Hepatocyte (in vitro differentiated cells): ENCODE results near the gene SMIM41. TPM values are rescaled to one million over a fixed set of nuclear protein-coding genes. Genes with fewer than 3 reads are reported as not detected.

Experiments used
- DNase-seq: peaks from one replicate; pipeline ENCODE4 v3.0.0-alpha.2; 2016; ENCODE audit warnings: low spot score
- H2AFZ ChIP-seq: fragments of 200-600 bp; sonication (generic); 2 replicates; pipeline ENCODE4 v1.6.0; 2016; ENCODE audit warnings: antibody characterized with exemption, mild to moderate bottlenecking
- H3K27ac ChIP-seq: fragments of 200-600 bp; sonication (generic); 2 replicates; pipeline ENCODE4 v1.5.1; 2016; ENCODE audit warnings: mild to moderate bottlenecking
- H3K27me3 ChIP-seq: fragments of 200-600 bp; sonication (generic); 2 replicates; pipeline ENCODE4 v1.6.1; 2016
- H3K36me3 ChIP-seq: fragments of 200-600 bp; sonication (generic); replicated peaks from 2 replicates; pipeline ENCODE4 v1.5.1; 2016; ENCODE audit warnings: low read depth; ENCODE audit not compliant: insufficient read depth
- H3K4me1 ChIP-seq: fragments of 200-600 bp; sonication (generic); 2 replicates; pipeline ENCODE4 v1.5.1; 2016; ENCODE audit warnings: mild to moderate bottlenecking, moderate library complexity; ENCODE audit not compliant: insufficient read depth
- H3K4me2 ChIP-seq: fragments of 200-600 bp; sonication (generic); 2 replicates; pipeline ENCODE4 v1.6.0; 2016
- H3K4me3 ChIP-seq: fragments of 200-600 bp; sonication (generic); 2 replicates; pipeline ENCODE4 v1.5.1; 2016; ENCODE audit warnings: mild to moderate bottlenecking
- H3K79me2 ChIP-seq: fragments of 200-600 bp; sonication (generic); 2 replicates; pipeline ENCODE4 v1.6.0; 2017; ENCODE audit warnings: mild to moderate bottlenecking
- H3K9me2 ChIP-seq: fragments of 200-600 bp; sonication (generic); replicated peaks from 2 replicates; pipeline ENCODE4 v1.6.0; 2017; ENCODE audit warnings: mild to moderate bottlenecking; ENCODE audit not compliant: insufficient read depth
- H3K9me3 ChIP-seq: fragments of 200-600 bp; sonication (generic); 2 replicates; pipeline ENCODE4 v1.5.1; 2016; ENCODE audit warnings: low read depth, mild to moderate bottlenecking
- H4K20me1 ChIP-seq: fragments of 200-600 bp; sonication (generic); 2 replicates; pipeline ENCODE4 v1.6.0; 2016; ENCODE audit warnings: mild to moderate bottlenecking; ENCODE audit not compliant: insufficient read depth, poor library complexity, severe bottlenecking
- EZH2 ChIP-seq: fragments of 200-600 bp; sonication (generic); IDR thresholded peaks from 2 replicates; pipeline ENCODE4 v1.6.1; 2016; ENCODE audit warnings: antibody characterized with exemption, mild to moderate bottlenecking, borderline replicate concordance
- EZH2phosphoT487 ChIP-seq: fragments of 200-600 bp; sonication (generic); IDR thresholded peaks from one replicate; pipeline ENCODE4 v1.6.1; 2018; ENCODE audit warnings: antibody characterized with exemption, mild to moderate bottlenecking, low read depth, moderate library complexity; ENCODE audit not compliant: unreplicated experiment, severe bottlenecking
- WGBS: methylation state at CpG from one replicate; pipeline ENCODE4 v1.1.6; 2016; ENCODE audit warnings: low lambda C conversion rate; ENCODE audit errors: missing lambda C conversion rate; 5-methylcytosine and 5-hydroxymethylcytosine counted together
- polyA plus RNA-seq: library from polyadenylated mRNA; unstranded; fragments of >200 nt; fragmentation: Nextera tagmentation; extraction: Ambion mirVana; gene quantifications from 2 replicates; pipeline ENCODE4 v1.2.1, GENCODE V29; 2016
- total RNA-seq: library from RNA; depleted of rRNA; stranded (reverse); fragments of >200 nt; gene quantifications from 2 replicates; pipeline ENCODE4 v1.2.3, GENCODE V29; 2014
- TF ChIP-seq, protein P1 (sequence below): fragments of 200-600 bp; sonication (generic); IDR thresholded peaks from 2 replicates; pipeline ENCODE4 v1.5.1; 2016; ENCODE audit warnings: antibody characterized with exemption, mild to moderate bottlenecking; ENCODE audit not compliant: poor library complexity

The SMIM41 gene
- total and polyA plus RNA-seq, 2 experiments from 2014 or later = not detected

DNA sequence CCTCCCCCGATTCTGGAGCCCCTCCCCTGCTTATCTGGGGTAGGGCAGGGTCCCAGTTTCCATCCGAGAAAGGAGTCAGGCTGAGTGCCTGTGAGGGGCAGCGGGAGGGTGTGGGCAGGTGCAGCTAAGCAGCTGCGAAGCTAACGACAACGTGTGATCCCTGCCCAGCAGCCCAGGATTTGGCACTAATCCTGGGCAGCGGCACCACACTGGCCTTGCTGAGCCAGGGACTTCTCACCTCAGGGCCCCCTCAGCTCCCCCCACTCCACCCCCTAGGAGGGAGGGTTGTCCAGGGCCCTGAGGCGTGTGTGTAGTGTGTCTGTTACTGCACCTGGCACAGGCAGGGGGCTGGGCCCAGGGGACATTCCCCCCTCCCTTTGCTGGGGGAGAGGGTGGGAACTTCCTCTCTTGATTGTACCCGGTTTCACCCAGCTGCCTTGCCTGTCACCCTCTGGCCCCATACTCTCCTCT is 1.8 kb downstream of the SMIM41 start:
- H3K27me3 ChIP-seq = no peaks in the 10 kb centered on the region
- no peak for TF ChIP-seq EZH2
- no peak for TF ChIP-seq EZH2phosphoT487
- TF ChIP-seq, protein P1, sequence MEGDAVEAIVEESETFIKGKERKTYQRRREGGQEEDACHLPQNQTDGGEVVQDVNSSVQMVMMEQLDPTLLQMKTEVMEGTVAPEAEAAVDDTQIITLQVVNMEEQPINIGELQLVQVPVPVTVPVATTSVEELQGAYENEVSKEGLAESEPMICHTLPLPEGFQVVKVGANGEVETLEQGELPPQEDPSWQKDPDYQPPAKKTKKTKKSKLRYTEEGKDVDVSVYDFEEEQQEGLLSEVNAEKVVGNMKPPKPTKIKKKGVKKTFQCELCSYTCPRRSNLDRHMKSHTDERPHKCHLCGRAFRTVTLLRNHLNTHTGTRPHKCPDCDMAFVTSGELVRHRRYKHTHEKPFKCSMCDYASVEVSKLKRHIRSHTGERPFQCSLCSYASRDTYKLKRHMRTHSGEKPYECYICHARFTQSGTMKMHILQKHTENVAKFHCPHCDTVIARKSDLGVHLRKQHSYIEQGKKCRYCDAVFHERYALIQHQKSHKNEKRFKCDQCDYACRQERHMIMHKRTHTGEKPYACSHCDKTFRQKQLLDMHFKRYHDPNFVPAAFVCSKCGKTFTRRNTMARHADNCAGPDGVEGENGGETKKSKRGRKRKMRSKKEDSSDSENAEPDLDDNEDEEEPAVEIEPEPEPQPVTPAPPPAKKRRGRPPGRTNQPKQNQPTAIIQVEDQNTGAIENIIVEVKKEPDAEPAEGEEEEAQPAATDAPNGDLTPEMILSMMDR = no peak
- no peak overlapping the region for H3K4me3 ChIP-seq
- H3K4me2 ChIP-seq = no peak overlapping the region
- H3K9me3 ChIP-seq = no peaks in the 10 kb centered on the region
- no peaks in the 10 kb centered on the region for H3K79me2 ChIP-seq
- 56% methylated on average over 9 of the region's 9 CpGs for WGBS
- H3K4me1 ChIP-seq = peaks cover 12% of the 10 kb centered on the region
- DNase-seq = no peak
- no peak overlapping the region for H3K27ac ChIP-seq
- no peaks in the 10 kb centered on the region for H3K36me3 ChIP-seq
- H3K9me2 ChIP-seq = no peaks in the 10 kb centered on the region
- no peak overlapping the region for H2AFZ ChIP-seq
- H4K20me1 ChIP-seq = peaks cover 5% of the 10 kb centered on the region

DNA sequence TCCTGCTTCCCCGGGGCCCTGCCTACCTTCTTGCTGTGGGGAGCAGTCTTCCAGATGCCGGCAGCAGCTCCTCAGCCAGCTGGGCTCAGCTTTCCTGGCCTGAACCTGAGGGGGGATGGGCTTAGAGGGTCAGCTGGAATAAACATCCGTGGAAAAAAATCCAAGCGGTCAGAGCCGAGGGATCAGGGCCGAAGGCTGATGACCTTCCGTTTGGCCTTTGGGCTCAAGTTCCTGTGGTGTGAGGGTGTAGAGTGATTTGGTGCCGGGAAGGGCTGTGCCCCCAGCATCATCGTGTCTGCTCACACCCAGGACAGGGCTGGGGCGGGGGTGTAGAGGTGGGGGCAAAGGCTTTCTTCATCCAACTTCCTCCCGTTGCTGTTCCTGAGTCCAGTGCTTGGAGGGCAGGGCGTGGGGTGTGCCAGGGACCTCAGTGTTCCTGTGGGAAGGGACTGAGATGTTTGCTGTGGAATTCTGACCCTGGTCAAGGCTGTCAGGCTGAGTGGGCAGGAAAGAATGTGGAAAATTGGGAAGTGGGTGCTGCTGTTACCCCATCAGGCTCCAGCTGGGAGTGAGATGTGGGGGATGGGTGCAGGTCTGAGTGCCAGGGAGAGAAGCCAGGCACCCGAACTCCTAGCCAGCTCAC is 2.6 kb downstream of the SMIM41 start:
- no peak overlapping the region for H3K27ac ChIP-seq
- peaks cover 12% of the 10 kb centered on the region for H3K4me1 ChIP-seq
- H3K4me3 ChIP-seq = no peak overlapping the region
- H3K36me3 ChIP-seq = no peaks in the 10 kb centered on the region
- TF ChIP-seq, protein P1 = no peak
- TF ChIP-seq EZH2 (no peak), EZH2phosphoT487 (no peak)
- 35% methylated on average over 12 of the region's 13 CpGs for WGBS
- no peaks in the 10 kb centered on the region for H3K79me2 ChIP-seq
- peak; percentile 29 for DNase-seq
- no peaks in the 10 kb centered on the region for H3K9me3 ChIP-seq
- H4K20me1 ChIP-seq = peaks cover 5% of the 10 kb centered on the region
- H3K4me2 ChIP-seq = no peak overlapping the region
- H2AFZ ChIP-seq = no peak overlapping the region
- peaks cover under 1% of the 10 kb centered on the region for H3K27me3 ChIP-seq
- H3K9me2 ChIP-seq = no peaks in the 10 kb centered on the region

DNA sequence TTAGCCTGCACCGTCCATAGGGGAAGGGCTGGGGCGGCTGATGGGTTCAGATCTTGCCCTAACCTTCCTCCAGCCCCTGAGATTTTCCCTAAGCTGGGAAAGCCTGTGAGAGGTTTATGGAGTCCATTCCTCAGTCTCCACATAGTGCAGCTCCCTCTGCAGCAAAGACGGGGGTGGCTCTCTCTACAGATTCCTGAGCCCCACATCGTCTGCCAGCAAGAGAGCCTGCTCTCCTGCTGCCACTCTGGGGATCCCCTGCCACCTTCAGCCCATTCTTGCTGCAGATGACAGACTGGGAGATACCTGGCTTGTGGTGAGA is 3.1 kb downstream of the SMIM41 start:
- no peaks in the 10 kb centered on the region for H3K79me2 ChIP-seq
- no peak for DNase-seq
- H2AFZ ChIP-seq = no peak overlapping the region
- TF ChIP-seq, protein P1 = no peak
- TF ChIP-seq EZH2phosphoT487 = no peak
- H3K4me3 ChIP-seq = no peak overlapping the region
- H3K4me1 ChIP-seq = peaks cover 12% of the 10 kb centered on the region
- no peak overlapping the region for H3K4me2 ChIP-seq
- 82% methylated on average over 4 of the region's 4 CpGs for WGBS
- H3K27me3 ChIP-seq = peaks cover 5% of the 10 kb centered on the region
- no peak overlapping the region for H3K27ac ChIP-seq
- no peaks in the 10 kb centered on the region for H3K36me3 ChIP-seq
- peaks cover 5% of the 10 kb centered on the region for H4K20me1 ChIP-seq
- H3K9me2 ChIP-seq = no peaks in the 10 kb centered on the region
- H3K9me3 ChIP-seq = no peaks in the 10 kb centered on the region
